SH-SY5Y (cell line): ENCODE measurements around the gene PREX1.

Experiments
- GATA2 ChIP-seq: IDR thresholded peaks from 2 replicates; pipeline ENCODE4 v1.6.1; 2011; ENCODE audit warnings: mild to moderate bottlenecking, low read depth, low read length
- GATA3 ChIP-seq: IDR thresholded peaks from 2 replicates; pipeline ENCODE4 v1.6.1; 2011; ENCODE audit warnings: low read depth, mild to moderate bottlenecking, low read length, moderate library complexity

PREX1 gene

DNA sequence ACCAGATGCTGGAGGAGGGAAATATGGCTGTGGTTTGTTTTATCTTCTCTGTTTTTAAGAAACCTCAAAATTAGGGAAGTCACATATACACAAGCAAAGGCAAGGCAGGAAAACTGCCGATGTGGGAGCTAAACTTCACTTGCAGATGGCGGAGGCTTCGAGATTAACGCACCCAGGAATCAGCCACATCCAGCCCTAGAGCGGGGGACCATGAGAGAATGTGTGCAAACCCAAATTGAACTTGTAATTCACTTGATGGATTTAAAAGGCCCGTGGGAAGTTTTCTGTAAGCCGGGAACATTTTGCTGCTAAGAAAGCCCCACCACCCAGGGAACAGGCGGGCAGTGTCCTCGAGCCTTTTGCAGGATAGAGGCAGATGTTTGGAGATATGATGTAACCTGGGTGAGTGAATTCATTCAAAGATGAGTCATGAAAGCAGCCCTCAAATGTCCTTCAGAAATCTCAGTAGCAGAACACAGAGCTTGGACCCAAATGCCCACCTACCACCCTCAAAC is 39.9 kb downstream of the PREX1 start:
- TF ChIP-seq GATA3 (no peak), GATA2 (no peak)

GRCh38 chr20:48786951-48787705 is 40.7 kb downstream of the PREX1 start:
- no peak for TF ChIP-seq GATA3
- TF ChIP-seq GATA2: no peak

- no peak for TF ChIP-seq GATA2
- no peak for TF ChIP-seq GATA3
These were observed 42.0 kb downstream of the PREX1 start for GRCh38 chr20:48785801-48786200.

- TF ChIP-seq GATA2 (no peak), GATA3 (no peak)
These were observed 42.5 kb downstream of the PREX1 start for GRCh38 chr20:48785256-48785655.

DNA sequence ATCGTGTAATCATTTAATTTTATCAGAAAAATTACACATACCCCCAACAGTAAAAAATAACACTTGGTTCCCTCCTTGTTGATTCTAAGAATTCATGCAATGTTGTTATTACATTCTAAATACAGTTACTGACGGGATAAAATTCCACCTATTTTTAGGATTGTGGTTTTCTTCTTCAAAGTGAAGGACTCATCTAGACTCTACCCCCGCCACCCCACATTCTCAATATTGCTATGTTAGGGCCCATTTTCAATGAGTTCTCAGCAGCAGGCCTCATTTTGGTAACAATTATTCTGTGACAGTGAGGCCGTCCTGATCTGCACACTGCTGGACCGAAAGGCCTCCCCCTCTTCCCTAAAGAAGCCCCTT is 43.5 kb downstream of the PREX1 start:
- TF ChIP-seq GATA3: no peak
- TF ChIP-seq GATA2: no peak

- TF ChIP-seq GATA3 (no peak), GATA2 (no peak)
These were observed 44.1 kb downstream of the PREX1 start for GRCh38 chr20:48783533-48784272.

- TF ChIP-seq GATA2: no peak
- TF ChIP-seq GATA3: no peak
These were observed 44.9 kb downstream of the PREX1 start for GRCh38 chr20:48782901-48783308.

GRCh38 chr20:48782053-48782452 is 45.7 kb downstream of the PREX1 start:
- TF ChIP-seq GATA2 (no peak), GATA3 (no peak)

DNA sequence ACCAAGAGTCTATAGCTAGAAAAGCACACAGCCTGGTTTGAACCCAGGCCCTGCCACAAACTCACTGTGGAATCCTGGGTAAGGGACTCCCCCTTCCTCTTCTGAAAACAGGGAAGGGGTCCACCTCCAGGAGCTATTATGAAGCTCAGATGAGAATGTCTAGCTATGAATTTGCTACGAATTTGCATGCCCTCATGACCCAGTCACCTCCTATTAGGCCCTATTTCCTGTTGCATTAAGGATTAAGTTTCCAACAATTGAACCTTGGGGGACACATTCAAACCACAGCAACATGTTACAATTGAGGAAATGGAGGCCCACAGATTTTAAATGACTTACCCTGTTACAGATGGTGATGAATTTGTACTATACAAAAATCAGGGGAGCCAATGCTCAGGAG is 46.2 kb downstream of the PREX1 start:
- TF ChIP-seq GATA3 (no peak), GATA2 (no peak)

GRCh38 chr20:48779435-48779834 is 48.4 kb downstream of the PREX1 start:
- TF ChIP-seq GATA2: no peak
- no peak for TF ChIP-seq GATA3

DNA sequence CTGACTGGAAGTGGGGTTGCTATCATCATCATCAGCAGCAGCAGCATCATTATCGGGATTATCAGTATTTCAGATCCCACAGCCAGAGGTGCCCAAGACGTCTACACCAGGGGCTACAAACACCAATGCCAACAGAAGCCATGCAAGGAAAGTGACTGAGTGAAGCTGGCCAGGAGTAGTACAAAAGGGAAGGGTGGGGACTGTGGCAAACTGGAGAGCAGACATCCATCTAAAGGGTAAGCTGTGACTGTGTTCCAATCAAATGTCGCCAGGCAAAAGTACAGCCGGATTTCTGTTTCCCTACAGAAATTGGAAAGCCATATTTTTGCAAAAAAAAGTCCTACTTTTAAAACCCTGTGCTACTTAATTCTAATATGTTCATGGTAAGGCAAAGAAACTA is 50.0 kb downstream of the PREX1 start:
- TF ChIP-seq GATA2: no peak
- TF ChIP-seq GATA3: no peak

DNA sequence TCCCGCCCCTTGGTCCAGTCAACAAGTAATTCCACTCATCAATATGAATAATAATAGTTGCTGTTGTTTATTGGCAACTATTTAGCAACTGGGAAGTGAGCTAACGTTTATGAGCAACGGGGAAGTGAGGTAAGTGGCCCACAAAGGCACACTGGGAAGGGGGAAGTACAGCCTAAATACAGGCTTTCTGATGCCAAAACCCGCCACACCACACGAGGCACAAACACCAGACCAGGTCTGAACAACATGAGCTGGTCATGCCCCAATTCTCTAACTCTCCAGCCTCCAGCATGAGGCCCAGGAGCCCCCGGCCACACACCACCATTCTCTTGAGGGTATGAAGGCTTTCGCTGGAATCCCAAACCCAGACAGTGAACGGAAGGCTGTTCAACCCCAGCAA is 50.8 kb downstream of the PREX1 start:
- TF ChIP-seq GATA3 (no peak), GATA2 (no peak)

DNA sequence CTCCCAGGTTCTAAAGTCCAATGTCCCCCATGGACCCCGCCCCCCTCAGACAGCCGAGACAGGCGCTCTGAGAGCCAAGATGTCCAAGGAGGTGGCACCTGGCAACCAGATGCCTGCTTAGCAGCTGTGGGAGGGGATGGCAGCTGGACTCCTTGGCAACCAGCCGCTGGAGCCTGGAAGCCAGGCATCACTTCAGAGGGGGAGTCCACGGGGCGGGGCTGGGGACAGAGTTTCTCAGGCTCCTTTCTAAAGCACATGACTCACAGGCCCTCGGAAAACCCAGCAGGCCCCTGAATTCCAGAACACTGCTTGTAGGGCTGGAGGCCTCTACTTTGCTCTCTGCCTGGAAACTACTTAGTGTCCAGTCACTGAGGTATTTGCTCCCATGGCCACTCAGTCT is 51.5 kb downstream of the PREX1 start:
- no peak for TF ChIP-seq GATA2

DNA sequence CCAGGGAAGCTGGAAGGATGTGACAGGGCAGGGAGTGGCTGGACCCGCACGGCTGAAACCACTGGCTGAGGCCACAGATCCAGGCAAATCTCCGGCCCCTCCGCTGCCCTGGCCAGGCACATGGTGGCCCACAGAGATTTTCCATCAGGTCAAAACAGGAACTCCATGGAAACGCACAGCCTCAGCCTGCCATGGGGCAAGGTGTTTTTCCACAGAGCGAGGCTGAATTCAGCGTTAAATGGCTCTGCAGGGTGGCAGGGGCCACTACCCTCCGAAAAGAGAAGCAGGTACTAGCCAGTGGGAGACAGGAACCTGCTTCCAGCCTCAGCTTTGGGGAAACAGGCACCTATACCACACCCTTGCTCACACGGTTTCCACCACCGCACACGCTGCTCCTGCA is 53.1 kb downstream of the PREX1 start:
- no peak for TF ChIP-seq GATA2

GRCh38 chr20:48773837-48774418 is 53.9 kb downstream of the PREX1 start:
- TF ChIP-seq GATA3: no peak
- no peak for TF ChIP-seq GATA2
